Measurements from ENCODE around the gene USO1. TPM values are rescaled to one million over a fixed set of nuclear protein-coding genes. Genes with fewer than 3 reads are reported as not detected.

The USO1 gene
- polyA plus RNA-seq, 1 donor (not counting 4 experiments of a cell fraction or from before 2014, with no cell fraction given) = 75.4 TPM

- no peak overlapping the region for H3K9ac ChIP-seq (ENCODE audit: control insufficient read depth, extremely low read depth, insufficient read depth, low read length)
- H3K4me1 ChIP-seq (ENCODE audit: control insufficient read depth, extremely low read depth, insufficient read depth, low read length) = peaks cover 6% of the 10 kb centered on the region
- no peak overlapping the region for H3K4me2 ChIP-seq (ENCODE audit: control insufficient read depth, extremely low read depth, insufficient read depth, low read depth, low read length)
- no peaks in the 10 kb centered on the region for H3K9me3 ChIP-seq (ENCODE audit: control insufficient read depth, low read depth, low read length)
- H3K27ac ChIP-seq (ENCODE audit: control insufficient read depth, insufficient read depth, low read length) = no peak overlapping the region
- no peak overlapping the region for H3K4me3 ChIP-seq (ENCODE audit: control insufficient read depth in 2 of 3, extremely low read depth in 1 of 3, insufficient read depth in 2 of 3, low read depth in 1 of 3, low read length in 3 of 3)
- DNase-seq (ENCODE audit: low read depth, low spot score) = no peak
- TF ChIP-seq, protein P1, sequence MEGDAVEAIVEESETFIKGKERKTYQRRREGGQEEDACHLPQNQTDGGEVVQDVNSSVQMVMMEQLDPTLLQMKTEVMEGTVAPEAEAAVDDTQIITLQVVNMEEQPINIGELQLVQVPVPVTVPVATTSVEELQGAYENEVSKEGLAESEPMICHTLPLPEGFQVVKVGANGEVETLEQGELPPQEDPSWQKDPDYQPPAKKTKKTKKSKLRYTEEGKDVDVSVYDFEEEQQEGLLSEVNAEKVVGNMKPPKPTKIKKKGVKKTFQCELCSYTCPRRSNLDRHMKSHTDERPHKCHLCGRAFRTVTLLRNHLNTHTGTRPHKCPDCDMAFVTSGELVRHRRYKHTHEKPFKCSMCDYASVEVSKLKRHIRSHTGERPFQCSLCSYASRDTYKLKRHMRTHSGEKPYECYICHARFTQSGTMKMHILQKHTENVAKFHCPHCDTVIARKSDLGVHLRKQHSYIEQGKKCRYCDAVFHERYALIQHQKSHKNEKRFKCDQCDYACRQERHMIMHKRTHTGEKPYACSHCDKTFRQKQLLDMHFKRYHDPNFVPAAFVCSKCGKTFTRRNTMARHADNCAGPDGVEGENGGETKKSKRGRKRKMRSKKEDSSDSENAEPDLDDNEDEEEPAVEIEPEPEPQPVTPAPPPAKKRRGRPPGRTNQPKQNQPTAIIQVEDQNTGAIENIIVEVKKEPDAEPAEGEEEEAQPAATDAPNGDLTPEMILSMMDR (optimal IDR thresholded peaks at IDR 0.05 in 1 of 3, IDR thresholded peaks at IDR 0.05 in 1 of 3, conservative IDR thresholded peaks at IDR 0.05 in 1 of 3; ENCODE audit: extremely low read depth in 1 of 3, insufficient read depth in 2 of 3, low read length in 3 of 3) = no peak
- no peak for TF ChIP-seq EZH2 (IDR thresholded peaks at IDR 0.05; ENCODE audit: low read length)
- FAIRE-seq = no peak
- H2AFZ ChIP-seq (ENCODE audit: control insufficient read depth, low read length) = no peak overlapping the region
- no peaks in the 10 kb centered on the region for H4K20me1 ChIP-seq (ENCODE audit: control insufficient read depth, extremely low read depth, insufficient read depth, low read length)
- dilution Hi-C loops (cut with MboI; ENCODE audit: extremely low pct_ligation_motif_present, low sequenced_read_pairs) = no loop called here
- no peaks in the 10 kb centered on the region for H3K79me2 ChIP-seq (ENCODE audit: control insufficient read depth, insufficient read depth, low read length)
- H3K36me3 ChIP-seq (ENCODE audit: control insufficient read depth in 2 of 2, extremely low read depth in 1 of 2, insufficient read depth in 2 of 2, low read length in 2 of 2) = no peaks in the 10 kb centered on the region
- H3K27me3 ChIP-seq (ENCODE audit: control insufficient read depth, extremely low read depth, insufficient read depth, low read length) = no peaks in the 10 kb centered on the region
- H3K9me1 ChIP-seq (ENCODE audit: control insufficient read depth, extremely low read depth, insufficient read depth, low read length) = no peaks in the 10 kb centered on the region
Observed at GRCh38 chr4:75710246-75710645, 14.1 kb upstream of the USO1 start.

- Histone ChIP-seq H3K9ac (ENCODE audit: control insufficient read depth, extremely low read depth, insufficient read depth, low read length) (no peak overlapping the region), H3K4me3 (ENCODE audit: control insufficient read depth in 2 of 3, extremely low read depth in 1 of 3, insufficient read depth in 2 of 3, low read depth in 1 of 3, low read length in 3 of 3) (no peak overlapping the region), H2AFZ (ENCODE audit: control insufficient read depth, low read length) (no peak overlapping the region), H3K4me1 (ENCODE audit: control insufficient read depth, extremely low read depth, insufficient read depth, low read length) (peaks cover 16% of the 10 kb centered on the region), H3K9me1 (ENCODE audit: control insufficient read depth, extremely low read depth, insufficient read depth, low read length) (no peaks in the 10 kb centered on the region), H3K27me3 (ENCODE audit: control insufficient read depth, extremely low read depth, insufficient read depth, low read length) (no peaks in the 10 kb centered on the region), H3K27ac (ENCODE audit: control insufficient read depth, insufficient read depth, low read length) (no peak overlapping the region), H3K79me2 (ENCODE audit: control insufficient read depth, insufficient read depth, low read length) (no peaks in the 10 kb centered on the region), H3K36me3 (ENCODE audit: control insufficient read depth in 2 of 2, extremely low read depth in 1 of 2, insufficient read depth in 2 of 2, low read length in 2 of 2) (peaks cover 0 to 1% of the 10 kb centered on the region in 2 experiments), H4K20me1 (ENCODE audit: control insufficient read depth, extremely low read depth, insufficient read depth, low read length) (no peaks in the 10 kb centered on the region), H3K4me2 (ENCODE audit: control insufficient read depth, extremely low read depth, insufficient read depth, low read depth, low read length) (no peak overlapping the region), H3K9me3 (ENCODE audit: control insufficient read depth, low read depth, low read length) (no peaks in the 10 kb centered on the region)
- no peak for FAIRE-seq
- dilution Hi-C loops (cut with MboI; ENCODE audit: extremely low pct_ligation_motif_present, low sequenced_read_pairs) = no loop called here
- TF ChIP-seq, protein P1 (optimal IDR thresholded peaks at IDR 0.05 in 1 of 3, IDR thresholded peaks at IDR 0.05 in 1 of 3, conservative IDR thresholded peaks at IDR 0.05 in 1 of 3; ENCODE audit: extremely low read depth in 1 of 3, insufficient read depth in 2 of 3, low read length in 3 of 3) = no peak
- TF ChIP-seq EZH2 (IDR thresholded peaks at IDR 0.05; ENCODE audit: low read length) = no peak
- no peak for DNase-seq (ENCODE audit: low read depth, low spot score)
Observed at GRCh38 chr4:75714011-75714410, 10.4 kb upstream of the USO1 start.
